ENCODE data around the gene TLE5. TPM values are rescaled to one million over a fixed set of nuclear protein-coding genes. Genes with fewer than 3 reads are reported as not detected.

Gene TLE5
- total and polyA plus RNA-seq, 2 experiments from 2014 or later: 130 to 154 TPM

DNA sequence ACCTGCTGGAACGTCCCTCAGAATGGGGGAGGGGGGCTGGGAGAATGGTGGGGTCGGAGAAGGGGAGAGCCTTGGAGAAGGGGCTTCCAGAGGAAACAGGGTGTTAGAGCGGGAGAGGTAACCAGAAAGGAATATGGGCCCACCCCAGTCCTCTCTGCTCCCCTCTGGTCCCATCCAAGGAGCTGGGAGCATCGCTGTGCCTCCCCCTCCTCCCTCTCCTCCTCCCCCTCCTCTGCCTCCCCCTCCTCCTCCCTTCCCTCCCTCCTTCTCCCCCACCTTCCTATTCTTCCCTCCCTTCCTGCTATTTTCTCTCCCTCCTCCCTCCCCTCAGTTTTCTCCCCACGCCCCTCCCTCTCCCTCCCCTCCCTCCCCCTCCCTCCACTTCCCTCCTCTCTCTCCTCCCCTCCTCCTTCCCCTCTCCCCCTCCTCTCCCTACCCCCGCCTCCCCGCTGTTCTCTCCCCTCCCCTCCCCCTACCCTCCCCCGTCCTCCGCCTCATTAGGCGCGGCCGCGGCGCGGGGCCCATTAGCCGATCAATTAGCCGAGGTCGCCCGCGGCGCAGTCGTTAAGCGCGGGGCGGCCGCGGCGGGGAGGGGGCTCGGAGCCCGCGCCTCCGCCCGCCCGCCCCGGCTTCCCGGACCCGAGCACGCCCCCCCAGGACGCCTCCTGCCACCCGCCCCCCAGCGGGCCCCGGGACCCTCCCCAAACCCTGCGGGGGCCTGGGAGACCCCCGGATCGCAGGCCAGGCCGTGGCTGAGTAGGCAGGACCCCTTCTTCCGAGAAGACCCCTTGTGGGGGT is 15.4 kb downstream of the TLE5 start (continued):
- TF ChIP-seq, protein P1, sequence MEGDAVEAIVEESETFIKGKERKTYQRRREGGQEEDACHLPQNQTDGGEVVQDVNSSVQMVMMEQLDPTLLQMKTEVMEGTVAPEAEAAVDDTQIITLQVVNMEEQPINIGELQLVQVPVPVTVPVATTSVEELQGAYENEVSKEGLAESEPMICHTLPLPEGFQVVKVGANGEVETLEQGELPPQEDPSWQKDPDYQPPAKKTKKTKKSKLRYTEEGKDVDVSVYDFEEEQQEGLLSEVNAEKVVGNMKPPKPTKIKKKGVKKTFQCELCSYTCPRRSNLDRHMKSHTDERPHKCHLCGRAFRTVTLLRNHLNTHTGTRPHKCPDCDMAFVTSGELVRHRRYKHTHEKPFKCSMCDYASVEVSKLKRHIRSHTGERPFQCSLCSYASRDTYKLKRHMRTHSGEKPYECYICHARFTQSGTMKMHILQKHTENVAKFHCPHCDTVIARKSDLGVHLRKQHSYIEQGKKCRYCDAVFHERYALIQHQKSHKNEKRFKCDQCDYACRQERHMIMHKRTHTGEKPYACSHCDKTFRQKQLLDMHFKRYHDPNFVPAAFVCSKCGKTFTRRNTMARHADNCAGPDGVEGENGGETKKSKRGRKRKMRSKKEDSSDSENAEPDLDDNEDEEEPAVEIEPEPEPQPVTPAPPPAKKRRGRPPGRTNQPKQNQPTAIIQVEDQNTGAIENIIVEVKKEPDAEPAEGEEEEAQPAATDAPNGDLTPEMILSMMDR (conservative IDR thresholded peaks at IDR 0.05; ENCODE audit: low read depth in 2 of 2): no peak
- TF ChIP-seq, protein P2, sequence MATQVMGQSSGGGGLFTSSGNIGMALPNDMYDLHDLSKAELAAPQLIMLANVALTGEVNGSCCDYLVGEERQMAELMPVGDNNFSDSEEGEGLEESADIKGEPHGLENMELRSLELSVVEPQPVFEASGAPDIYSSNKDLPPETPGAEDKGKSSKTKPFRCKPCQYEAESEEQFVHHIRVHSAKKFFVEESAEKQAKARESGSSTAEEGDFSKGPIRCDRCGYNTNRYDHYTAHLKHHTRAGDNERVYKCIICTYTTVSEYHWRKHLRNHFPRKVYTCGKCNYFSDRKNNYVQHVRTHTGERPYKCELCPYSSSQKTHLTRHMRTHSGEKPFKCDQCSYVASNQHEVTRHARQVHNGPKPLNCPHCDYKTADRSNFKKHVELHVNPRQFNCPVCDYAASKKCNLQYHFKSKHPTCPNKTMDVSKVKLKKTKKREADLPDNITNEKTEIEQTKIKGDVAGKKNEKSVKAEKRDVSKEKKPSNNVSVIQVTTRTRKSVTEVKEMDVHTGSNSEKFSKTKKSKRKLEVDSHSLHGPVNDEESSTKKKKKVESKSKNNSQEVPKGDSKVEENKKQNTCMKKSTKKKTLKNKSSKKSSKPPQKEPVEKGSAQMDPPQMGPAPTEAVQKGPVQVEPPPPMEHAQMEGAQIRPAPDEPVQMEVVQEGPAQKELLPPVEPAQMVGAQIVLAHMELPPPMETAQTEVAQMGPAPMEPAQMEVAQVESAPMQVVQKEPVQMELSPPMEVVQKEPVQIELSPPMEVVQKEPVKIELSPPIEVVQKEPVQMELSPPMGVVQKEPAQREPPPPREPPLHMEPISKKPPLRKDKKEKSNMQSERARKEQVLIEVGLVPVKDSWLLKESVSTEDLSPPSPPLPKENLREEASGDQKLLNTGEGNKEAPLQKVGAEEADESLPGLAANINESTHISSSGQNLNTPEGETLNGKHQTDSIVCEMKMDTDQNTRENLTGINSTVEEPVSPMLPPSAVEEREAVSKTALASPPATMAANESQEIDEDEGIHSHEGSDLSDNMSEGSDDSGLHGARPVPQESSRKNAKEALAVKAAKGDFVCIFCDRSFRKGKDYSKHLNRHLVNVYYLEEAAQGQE (IDR thresholded peaks at IDR 0.05; ENCODE audit: unreplicated experiment): no peak
- TF ChIP-seq CREB1 (CRISPR knock-in tag; IDR thresholded peaks at IDR 0.05; ENCODE audit: low read depth): no peak
- TF ChIP-seq JUNB (IDR thresholded peaks at IDR 0.05; ENCODE audit: unreplicated experiment): no peak
- no peak for TF ChIP-seq NANOG (IDR thresholded peaks at IDR 0.05; ENCODE audit: borderline replicate concordance)
- TF ChIP-seq EZH2phosphoT487 (IDR thresholded peaks at IDR 0.05; ENCODE audit: unreplicated experiment): no peak
- no peak for TF ChIP-seq ZNF331 (CRISPR knock-in tag; IDR thresholded peaks at IDR 0.05; ENCODE audit: low read depth)

DNA sequence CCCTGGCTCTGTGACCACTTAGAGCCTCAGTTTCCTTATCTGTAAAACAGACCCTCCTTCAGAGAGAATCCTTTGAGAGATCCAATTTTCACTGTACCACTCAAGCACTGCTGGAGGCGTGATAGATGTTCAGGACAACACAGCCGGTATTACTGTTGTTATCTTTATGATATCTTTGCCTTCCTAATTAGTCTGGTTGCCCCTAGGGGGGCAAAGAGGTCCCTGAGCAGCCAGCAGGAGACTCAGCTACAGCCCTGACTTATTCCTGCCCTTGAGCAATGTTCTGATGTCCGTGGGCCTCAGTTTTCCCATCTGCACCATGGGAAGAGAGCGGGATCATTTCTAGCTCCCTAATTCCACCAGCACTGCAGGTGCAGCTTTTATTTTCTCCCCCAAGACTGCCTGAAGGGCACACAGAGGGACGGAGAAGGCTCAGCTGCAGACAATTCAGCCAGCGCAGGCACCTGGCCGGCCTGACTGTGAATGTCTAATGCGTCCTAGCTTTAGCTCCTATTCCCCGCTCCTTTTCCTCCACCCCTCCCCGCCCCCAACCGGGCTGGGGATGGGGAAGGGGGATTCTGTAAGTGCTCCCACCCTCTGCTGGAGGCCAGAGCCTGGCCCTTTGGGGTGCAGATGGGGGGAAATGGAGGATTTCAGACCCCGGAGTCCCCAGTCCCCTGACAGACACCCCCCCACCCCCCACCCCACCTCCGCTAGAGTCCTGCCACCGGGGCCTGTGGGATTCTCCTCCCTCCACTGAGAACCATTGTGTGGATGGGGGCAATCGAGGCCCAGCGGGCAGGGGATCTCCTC is 16.2 kb downstream of the TLE5 start:
- Mint-ChIP-seq H3K9me3 (no peaks in the 10 kb centered on the region), H3K36me3 (ENCODE audit: low read depth) (no peaks in the 10 kb centered on the region), H3K27me3 (ENCODE audit: insufficient read depth, low read depth, poor library complexity) (peaks cover 18% of the 10 kb centered on the region), H3K4me1 (peaks cover 28% of the 10 kb centered on the region), H3K4me3 (peak overlapping the region; percentile 56), H3K27ac (no peak overlapping the region)
- Histone ChIP-seq H3F3A (replicated peaks; ENCODE audit: low read depth) (peaks cover 14% of the 10 kb centered on the region; the same call in 1 of the 2 replicates), H3K36me3 (ENCODE audit: insufficient read depth) (no peaks in the 10 kb centered on the region), H3K9me2 (ENCODE audit: insufficient read depth) (no peaks in the 10 kb centered on the region), H3K27me3 (ENCODE audit: insufficient read depth) (peaks cover 33% of the 10 kb centered on the region), H4K20me1 (replicated peaks; ENCODE audit: insufficient read depth) (no peaks in the 10 kb centered on the region), H3K27ac (ENCODE audit: low read depth) (no peak overlapping the region), H3K4me2 (peak overlapping the region; percentile 76), H2AFZ (no peak overlapping the region), H3K4me3 (peak overlapping the region; percentile 54), H3K79me2 (replicated peaks; ENCODE audit: insufficient read depth) (no peaks in the 10 kb centered on the region), H3K4me1 (ENCODE audit: insufficient read depth) (peaks cover 20% of the 10 kb centered on the region; the same call in 1 of the 2 replicates)
- peak; percentile 80 for DNase-seq (ENCODE audit: low spot score)
- ATAC-seq: peak; percentile 53
- TF ChIP-seq, protein P3, sequence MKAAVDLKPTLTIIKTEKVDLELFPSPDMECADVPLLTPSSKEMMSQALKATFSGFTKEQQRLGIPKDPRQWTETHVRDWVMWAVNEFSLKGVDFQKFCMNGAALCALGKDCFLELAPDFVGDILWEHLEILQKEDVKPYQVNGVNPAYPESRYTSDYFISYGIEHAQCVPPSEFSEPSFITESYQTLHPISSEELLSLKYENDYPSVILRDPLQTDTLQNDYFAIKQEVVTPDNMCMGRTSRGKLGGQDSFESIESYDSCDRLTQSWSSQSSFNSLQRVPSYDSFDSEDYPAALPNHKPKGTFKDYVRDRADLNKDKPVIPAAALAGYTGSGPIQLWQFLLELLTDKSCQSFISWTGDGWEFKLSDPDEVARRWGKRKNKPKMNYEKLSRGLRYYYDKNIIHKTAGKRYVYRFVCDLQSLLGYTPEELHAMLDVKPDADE (IDR thresholded peaks at IDR 0.05): no peak
- TF ChIP-seq STAT1 (IDR thresholded peaks at IDR 0.05; ENCODE audit: unreplicated experiment) (no peak), EZH2 (IDR thresholded peaks at IDR 0.05; ENCODE audit: low read depth, unreplicated experiment) (no peak), EZH2phosphoT487 (IDR thresholded peaks at IDR 0.05; ENCODE audit: unreplicated experiment) (no peak), ZNF114 (CRISPR knock-in tag; IDR thresholded peaks at IDR 0.05) (no peak)
- TF ChIP-seq, protein P1 (conservative IDR thresholded peaks at IDR 0.05; ENCODE audit: low read depth in 2 of 2): no peak

All from GM23338 (cell line).